ENCODE data around the gene NRXN3. TPM values are rescaled to one million over a fixed set of nuclear protein-coding genes. Genes with fewer than 3 reads are reported as not detected.
"Not testable (repeated sequence)": the region's sequence is repeated elsewhere in the genome, so short reads cannot be mapped to it uniquely, and the experiment has no call there.

NRXN3 gene
- polyA plus RNA-seq, 1 of the 3 experiments (the other 2 are of a cell fraction): 1.6 TPM

GRCh38 chr14:78573736-78574135 is 403.6 kb downstream of the NRXN3 start:
- H3K79me2 ChIP-seq (ENCODE audit: insufficient read depth); H3F3A ChIP-seq (replicated peaks; ENCODE audit: insufficient read depth); POLR2A ChIA-PET; H3K36me3 ChIP-seq (replicated peaks in 1 of 2; ENCODE audit: control insufficient read depth in 1 of 2, insufficient read depth in 2 of 2, low read length in 1 of 2); DNase-seq; H3K27ac ChIP-seq (ENCODE audit: low read depth in 2 of 2, low read length in 1 of 2); H3K27me3 ChIP-seq (ENCODE audit: insufficient read depth); H3K4me3 ChIP-seq (ENCODE audit: low read depth in 2 of 2, low read length in 1 of 2); H3K4me2 ChIP-seq; H3K4me1 ChIP-seq (ENCODE audit: control insufficient read depth in 1 of 2, insufficient read depth in 2 of 2, low read depth in 1 of 2, low read length in 1 of 2); H3K9me3 ChIP-seq; H3K9ac ChIP-seq; H4K20me1 ChIP-seq (ENCODE audit: insufficient read depth); H3K9me2 ChIP-seq; H2AFZ ChIP-seq (ENCODE audit: low read depth): not testable (repeated sequence)
- 47% methylated on average over 3 of the region's 3 CpGs for WGBS (ENCODE audit: low lambda C conversion rate)
- CTCF ChIA-PET: interaction anchor here (0.6 kb wide), 1 partner anchor 161 kb away, joined by 3 read pairs; no protein-coding TSS in a partner anchor

- POLR2A ChIA-PET: no interaction called here
- Histone ChIP-seq H3K79me2 (ENCODE audit: insufficient read depth) (no peaks in the 10 kb centered on the region), H2AFZ (ENCODE audit: low read depth) (no peak overlapping the region), H3K9me2 (no peaks in the 10 kb centered on the region), H3K9me3 (no peaks in the 10 kb centered on the region; the same call in 1 of the 2 replicates), H3K36me3 (replicated peaks in 1 of 2; ENCODE audit: control insufficient read depth in 1 of 2, insufficient read depth in 2 of 2, low read length in 1 of 2) (no peaks in the 10 kb centered on the region), H3K9ac (no peak overlapping the region), H3K27ac (ENCODE audit: low read depth in 2 of 2, low read length in 1 of 2) (no peak overlapping the region), H3F3A (replicated peaks; ENCODE audit: insufficient read depth) (no peaks in the 10 kb centered on the region), H3K4me2 (no peak overlapping the region), H4K20me1 (ENCODE audit: insufficient read depth) (no peaks in the 10 kb centered on the region), H3K4me1 (ENCODE audit: control insufficient read depth in 1 of 2, insufficient read depth in 2 of 2, low read depth in 1 of 2, low read length in 1 of 2) (no peaks in the 10 kb centered on the region), H3K4me3 (ENCODE audit: low read depth in 2 of 2, low read length in 1 of 2) (no peak overlapping the region), H3K27me3 (ENCODE audit: insufficient read depth) (no peaks in the 10 kb centered on the region)
- CTCF ChIA-PET: interaction anchor here (7.2 kb wide), 1 partner anchor 9 kb away, joined by 56 read pairs; no protein-coding TSS in a partner anchor
- no peak for DNase-seq
- TF ChIP-seq YY1 (IDR thresholded peaks at IDR 0.05; ENCODE audit: low read depth) (no peak), NRF1 (IDR thresholded peaks at IDR 0.05; ENCODE audit: low read depth, low read length) (no peak), MAX (IDR thresholded peaks at IDR 0.05; ENCODE audit: low read depth) (no peak), CTCF (IDR thresholded peaks at IDR 0.05) (no peak), GATA2 (CRISPR knock-in tag; IDR thresholded peaks at IDR 0.05) (no peak), GABPA (IDR thresholded peaks at IDR 0.05; ENCODE audit: low read depth) (no peak), SIN3A (IDR thresholded peaks at IDR 0.05; ENCODE audit: borderline replicate concordance, low read depth, low read length) (no peak), CHD2 (IDR thresholded peaks at IDR 0.05; ENCODE audit: low read length, partially characterized antibody) (no peak), RFX5 (IDR thresholded peaks at IDR 0.05; ENCODE audit: low read length) (no peak), TCF12 (IDR thresholded peaks at IDR 0.05) (no peak), IRF3 (IDR thresholded peaks at IDR 0.05; ENCODE audit: low read depth, low read length) (no peak)
- 25% methylated on average over 5 of the region's 5 CpGs for WGBS (ENCODE audit: low lambda C conversion rate)
These were observed 406.4 kb downstream of the NRXN3 start for GRCh38 chr14:78576437-78577166.

Measured in SK-N-SH (cell line).